ENCODE data around the gene PROCR.

Gene PROCR

DNA sequence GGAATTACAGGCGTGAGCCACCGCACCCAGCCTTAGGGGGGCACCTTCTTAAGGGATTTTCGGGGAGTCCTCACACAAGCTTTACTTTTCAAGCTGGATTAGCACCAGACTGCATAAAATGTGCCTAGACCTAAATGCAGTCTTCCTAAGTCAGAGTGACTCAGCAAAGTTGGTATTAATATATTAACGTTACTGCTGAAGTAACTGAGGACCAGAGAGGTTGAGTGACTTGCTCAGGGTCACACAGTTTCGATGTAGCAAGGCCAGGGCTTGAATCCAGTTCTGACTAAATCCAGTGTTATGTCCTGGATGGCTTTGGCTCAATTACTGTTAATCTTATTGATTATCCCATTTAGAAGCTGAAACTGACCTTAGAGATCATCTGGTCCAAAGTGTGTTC is 38.1 kb upstream of the PROCR start:
- TF ChIP-seq, protein P1, sequence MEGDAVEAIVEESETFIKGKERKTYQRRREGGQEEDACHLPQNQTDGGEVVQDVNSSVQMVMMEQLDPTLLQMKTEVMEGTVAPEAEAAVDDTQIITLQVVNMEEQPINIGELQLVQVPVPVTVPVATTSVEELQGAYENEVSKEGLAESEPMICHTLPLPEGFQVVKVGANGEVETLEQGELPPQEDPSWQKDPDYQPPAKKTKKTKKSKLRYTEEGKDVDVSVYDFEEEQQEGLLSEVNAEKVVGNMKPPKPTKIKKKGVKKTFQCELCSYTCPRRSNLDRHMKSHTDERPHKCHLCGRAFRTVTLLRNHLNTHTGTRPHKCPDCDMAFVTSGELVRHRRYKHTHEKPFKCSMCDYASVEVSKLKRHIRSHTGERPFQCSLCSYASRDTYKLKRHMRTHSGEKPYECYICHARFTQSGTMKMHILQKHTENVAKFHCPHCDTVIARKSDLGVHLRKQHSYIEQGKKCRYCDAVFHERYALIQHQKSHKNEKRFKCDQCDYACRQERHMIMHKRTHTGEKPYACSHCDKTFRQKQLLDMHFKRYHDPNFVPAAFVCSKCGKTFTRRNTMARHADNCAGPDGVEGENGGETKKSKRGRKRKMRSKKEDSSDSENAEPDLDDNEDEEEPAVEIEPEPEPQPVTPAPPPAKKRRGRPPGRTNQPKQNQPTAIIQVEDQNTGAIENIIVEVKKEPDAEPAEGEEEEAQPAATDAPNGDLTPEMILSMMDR (IDR thresholded peaks at IDR 0.05; ENCODE audit: low read depth, low read length) = no peak
- H3K27me3 ChIP-seq = no peaks in the 10 kb centered on the region
- H3K9me3 ChIP-seq = no peaks in the 10 kb centered on the region
- H3K4me1 ChIP-seq = no peaks in the 10 kb centered on the region; the same call in 1 of the 2 replicates
- H3K4me3 ChIP-seq (ENCODE audit: low read depth, low read length) = no peak overlapping the region
- H3K36me3 ChIP-seq = no peaks in the 10 kb centered on the region; the same call in 1 of the 2 replicates
- no peak for DNase-seq

- no peaks in the 10 kb centered on the region for H3K27me3 ChIP-seq
- no peak for DNase-seq
- H3K36me3 ChIP-seq = no peaks in the 10 kb centered on the region; the same call in 1 of the 2 replicates
- TF ChIP-seq, protein P1 (IDR thresholded peaks at IDR 0.05; ENCODE audit: low read depth, low read length) = no peak
- H3K4me3 ChIP-seq (ENCODE audit: low read depth, low read length) = no peak overlapping the region
- H3K4me1 ChIP-seq = no peaks in the 10 kb centered on the region; the same call in 1 of the 2 replicates
- H3K9me3 ChIP-seq = no peaks in the 10 kb centered on the region
Observed at GRCh38 chr20:35134472-35134871, 37.4 kb upstream of the PROCR start.

GRCh38 chr20:35134880-35135279 is 37.0 kb upstream of the PROCR start:
- H3K9me3 ChIP-seq = no peaks in the 10 kb centered on the region
- H3K4me3 ChIP-seq (ENCODE audit: low read depth, low read length) = no peak overlapping the region
- no peaks in the 10 kb centered on the region; the same call in 1 of the 2 replicates for H3K4me1 ChIP-seq
- no peak for DNase-seq
- no peaks in the 10 kb centered on the region; the same call in 1 of the 2 replicates for H3K36me3 ChIP-seq
- TF ChIP-seq, protein P1 (IDR thresholded peaks at IDR 0.05; ENCODE audit: low read depth, low read length) = no peak
- no peaks in the 10 kb centered on the region for H3K27me3 ChIP-seq

DNA sequence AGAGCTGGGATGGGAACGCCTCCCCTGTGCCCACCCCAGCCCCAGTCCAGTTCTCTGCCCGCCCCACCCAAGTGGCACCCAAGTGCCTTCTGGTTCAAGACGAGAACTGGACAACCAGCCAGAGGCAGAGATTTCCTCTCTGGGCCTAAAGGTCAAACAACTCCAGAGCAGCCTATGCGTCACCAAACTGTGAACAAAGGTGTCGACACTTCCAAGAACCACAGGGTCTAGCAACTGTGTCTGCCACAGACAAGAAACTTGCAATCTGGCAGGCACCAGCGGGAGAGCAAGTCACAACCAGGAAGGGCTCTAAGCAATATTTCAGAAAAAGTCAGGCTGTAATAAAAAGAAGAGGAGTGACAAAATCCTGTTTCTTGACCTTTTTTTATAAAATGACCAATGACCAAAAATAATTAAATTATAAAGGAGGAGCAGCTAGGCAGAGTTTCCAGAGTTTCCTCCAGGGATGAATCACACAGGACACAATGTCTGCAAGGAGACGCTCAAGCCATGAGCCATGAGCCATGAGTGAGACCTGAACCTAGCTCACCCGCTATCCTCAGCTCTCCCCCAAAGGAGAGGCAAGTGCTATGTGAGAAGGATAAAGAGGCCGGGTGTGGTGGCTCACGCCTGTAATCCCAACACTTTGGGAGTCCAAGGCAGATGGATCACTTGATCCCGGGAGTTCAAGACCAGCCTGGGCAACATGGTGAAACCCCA is 35.8 kb upstream of the PROCR start:
- H3K9me3 ChIP-seq = no peaks in the 10 kb centered on the region
- H3K27me3 ChIP-seq = no peaks in the 10 kb centered on the region
- H3K36me3 ChIP-seq = no peaks in the 10 kb centered on the region; the same call in 1 of the 2 replicates
- H3K4me1 ChIP-seq = no peaks in the 10 kb centered on the region; the same call in 1 of the 2 replicates
- H3K4me3 ChIP-seq (ENCODE audit: low read depth, low read length) = no peak overlapping the region
- TF ChIP-seq, protein P1 (IDR thresholded peaks at IDR 0.05; ENCODE audit: low read depth, low read length) = no peak
- DNase-seq = no peak

GRCh38 chr20:35144694-35145093 is 27.2 kb upstream of the PROCR start:
- Histone ChIP-seq H3K4me3 (ENCODE audit: low read depth, low read length) (no peak overlapping the region), H3K36me3 (no peaks in the 10 kb centered on the region), H3K27me3 (no peaks in the 10 kb centered on the region), H3K4me1 (peaks cover 2% of the 10 kb centered on the region), H3K9me3 (no peaks in the 10 kb centered on the region)
- TF ChIP-seq, protein P1 (IDR thresholded peaks at IDR 0.05; ENCODE audit: low read depth, low read length) = no peak
- no peak for DNase-seq

DNA sequence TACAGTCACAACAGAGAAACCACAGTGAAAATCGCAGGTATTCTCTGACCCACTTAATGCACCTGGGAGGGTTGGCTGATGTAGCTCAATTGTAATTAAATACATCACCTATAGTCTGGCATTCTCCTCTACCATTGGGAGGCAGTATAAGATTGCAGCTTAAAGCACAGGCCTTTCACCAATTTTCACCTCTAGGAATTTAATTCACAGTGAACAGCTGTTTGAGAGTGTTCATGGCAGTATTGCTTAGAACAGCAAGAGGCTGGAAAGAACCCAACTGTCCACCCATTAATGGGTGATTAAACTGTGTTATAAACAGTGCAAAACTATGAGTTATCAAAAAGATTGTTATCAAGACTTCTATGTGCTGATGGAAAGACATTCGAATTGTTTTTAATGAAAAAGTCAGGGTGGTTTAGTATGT is 26.7 kb upstream of the PROCR start:
- Histone ChIP-seq H3K27me3 (no peaks in the 10 kb centered on the region), H3K36me3 (no peaks in the 10 kb centered on the region), H3K9me3 (no peaks in the 10 kb centered on the region), H3K4me1 (peaks cover 2% of the 10 kb centered on the region), H3K4me3 (ENCODE audit: low read depth, low read length) (no peak overlapping the region)
- DNase-seq = no peak
- TF ChIP-seq, protein P1 (IDR thresholded peaks at IDR 0.05; ENCODE audit: low read depth, low read length) = peak; percentile 90

Measured in BE2C (cell line).